Muscle layer of colon (tissue), 2 donors: ENCODE measurements around the gene DCUN1D5.

Experiments used
- H3K27ac ChIP-seq: one replicate; pipeline ENCODE4 v1.7.0; 2013; ENCODE audit warnings: low read depth, mild to moderate bottlenecking, low read length, moderate library complexity
- H3K27me3 ChIP-seq, 2 donors: one replicate each; pipeline ENCODE4 v1.7.0; 2013; ENCODE audit warnings: low read length in 2 of 2, mild to moderate bottlenecking in 2 of 2; ENCODE audit not compliant: insufficient read depth in 2 of 2, control insufficient read depth in 1 of 2
- H3K36me3 ChIP-seq: one replicate; pipeline ENCODE4 v1.7.0; 2013; ENCODE audit warnings: mild to moderate bottlenecking, low read length; ENCODE audit not compliant: insufficient read depth
- H3K4me1 ChIP-seq: one replicate; pipeline ENCODE4 v1.7.0; 2013; ENCODE audit warnings: mild to moderate bottlenecking, low read length; ENCODE audit not compliant: insufficient read depth
- H3K4me3 ChIP-seq, 2 donors: one replicate each; pipeline ENCODE4 v1.7.0; 2013; ENCODE audit warnings: low read length in 2 of 2, low read depth in 1 of 2, mild to moderate bottlenecking in 1 of 2, moderate library complexity in 1 of 2
- H3K9ac ChIP-seq: one replicate; pipeline ENCODE4 v1.7.0; 2013; ENCODE audit warnings: low read length
- H3K9me3 ChIP-seq: one replicate; pipeline ENCODE4 v1.7.0; 2013; ENCODE audit warnings: mild to moderate bottlenecking, low read length
- donor health status: abdominal sarcoma.
- donor health status: Adenocarcinoma of cecum.

Gene DCUN1D5

DNA sequence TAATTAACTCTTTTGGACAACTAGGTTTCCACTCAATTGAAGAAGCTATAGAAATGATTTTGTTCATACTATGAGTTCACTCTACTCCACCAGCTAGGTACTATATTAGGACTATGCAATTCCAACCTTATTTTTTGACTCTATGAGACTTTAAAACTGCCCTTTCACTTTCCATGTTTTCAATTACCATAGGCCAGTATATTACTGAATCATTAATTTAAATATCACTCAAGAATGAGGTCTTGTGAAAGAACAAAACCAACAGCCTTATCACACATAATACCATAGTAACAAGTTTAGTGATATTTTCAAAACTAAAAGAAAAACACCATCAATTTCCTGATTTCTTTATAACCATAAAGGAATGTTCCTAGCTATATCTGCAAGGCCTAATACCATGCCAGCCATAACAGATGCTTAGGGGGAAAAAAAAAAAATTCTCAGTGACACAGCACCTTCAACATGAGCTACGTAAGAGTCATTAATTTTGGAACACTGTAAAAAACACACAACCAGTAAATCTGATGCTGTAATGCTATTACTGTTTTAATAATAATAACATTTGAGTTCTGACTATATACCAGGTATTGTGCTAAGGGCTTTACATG lies 6.1 kb downstream of the DCUN1D5 start:
- Histone ChIP-seq H3K27me3 (no peaks in the 10 kb centered on the region), H3K27ac (no peak overlapping the region), H3K9ac (no peak overlapping the region), H3K36me3 (peaks cover 5% of the 10 kb centered on the region), H3K9me3 (no peaks in the 10 kb centered on the region), H3K4me1 (peaks cover 9% of the 10 kb centered on the region), H3K4me3 (no peak overlapping the region)

- H3K9me3 ChIP-seq = no peaks in the 10 kb centered on the region
- H3K4me3 ChIP-seq = no peak overlapping the region
- H3K4me1 ChIP-seq = no peaks in the 10 kb centered on the region
- no peak overlapping the region for H3K9ac ChIP-seq
- no peaks in the 10 kb centered on the region for H3K27me3 ChIP-seq
- peaks cover 30% of the 10 kb centered on the region for H3K36me3 ChIP-seq
- no peak overlapping the region for H3K27ac ChIP-seq
These were observed 12.1 kb downstream of the DCUN1D5 start for GRCh38 chr11:103079833-103080232.

GRCh38 chr11:103078710-103079109 lies 13.2 kb downstream of the DCUN1D5 start:
- Histone ChIP-seq H3K36me3 (peaks cover 36% of the 10 kb centered on the region), H3K27me3 (no peaks in the 10 kb centered on the region), H3K4me3 (no peak overlapping the region), H3K9me3 (no peaks in the 10 kb centered on the region), H3K4me1 (no peaks in the 10 kb centered on the region), H3K27ac (no peak overlapping the region), H3K9ac (no peak overlapping the region)

DNA sequence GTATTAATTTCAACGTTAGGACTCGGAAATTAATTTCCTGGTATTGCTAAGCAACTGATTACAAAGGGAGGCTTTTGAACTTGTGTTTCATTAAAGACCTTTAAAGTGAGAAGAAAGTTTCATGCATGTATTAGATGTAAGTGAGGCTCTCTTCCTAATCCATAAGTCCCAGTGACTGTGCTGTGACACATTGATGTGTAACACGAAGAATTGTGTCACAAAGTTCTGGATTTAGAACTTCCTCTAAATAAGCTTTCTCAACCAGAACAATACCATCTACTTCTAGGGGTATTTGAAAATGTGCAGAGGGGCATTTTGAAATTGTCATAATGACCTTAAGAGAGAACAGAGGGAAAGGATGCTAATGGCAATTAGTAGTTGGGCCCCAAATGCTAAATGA lies 14.4 kb downstream of the DCUN1D5 start:
- Histone ChIP-seq H3K27me3 (no peaks in the 10 kb centered on the region), H3K9ac (no peak overlapping the region), H3K27ac (no peak overlapping the region), H3K9me3 (no peaks in the 10 kb centered on the region), H3K36me3 (peaks cover 36% of the 10 kb centered on the region), H3K4me1 (no peaks in the 10 kb centered on the region), H3K4me3 (no peak overlapping the region)

DNA sequence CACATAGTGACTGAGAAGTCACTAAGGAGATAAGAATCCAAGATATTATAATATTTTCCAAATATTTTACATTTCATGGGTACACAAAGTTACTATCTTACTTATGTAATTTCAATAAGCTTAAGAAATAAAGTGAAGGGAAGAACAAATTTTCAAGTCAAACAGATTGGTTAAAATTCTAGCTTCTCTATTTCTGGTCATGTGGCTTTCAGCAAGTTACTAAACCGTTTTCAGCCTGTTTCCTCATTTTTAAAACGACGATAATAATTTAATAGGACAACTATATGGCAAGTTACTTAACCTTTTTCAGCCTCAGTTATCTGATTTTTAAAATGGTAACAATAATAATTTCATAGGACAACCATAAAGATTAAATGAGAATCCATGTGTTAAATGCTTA lies 15.6 kb downstream of the DCUN1D5 start:
- no peak overlapping the region for H3K4me3 ChIP-seq
- peaks cover 31% of the 10 kb centered on the region for H3K36me3 ChIP-seq
- no peaks in the 10 kb centered on the region for H3K9me3 ChIP-seq
- no peak overlapping the region for H3K9ac ChIP-seq
- H3K27ac ChIP-seq = no peak overlapping the region
- H3K27me3 ChIP-seq = no peaks in the 10 kb centered on the region
- H3K4me1 ChIP-seq = no peaks in the 10 kb centered on the region

DNA sequence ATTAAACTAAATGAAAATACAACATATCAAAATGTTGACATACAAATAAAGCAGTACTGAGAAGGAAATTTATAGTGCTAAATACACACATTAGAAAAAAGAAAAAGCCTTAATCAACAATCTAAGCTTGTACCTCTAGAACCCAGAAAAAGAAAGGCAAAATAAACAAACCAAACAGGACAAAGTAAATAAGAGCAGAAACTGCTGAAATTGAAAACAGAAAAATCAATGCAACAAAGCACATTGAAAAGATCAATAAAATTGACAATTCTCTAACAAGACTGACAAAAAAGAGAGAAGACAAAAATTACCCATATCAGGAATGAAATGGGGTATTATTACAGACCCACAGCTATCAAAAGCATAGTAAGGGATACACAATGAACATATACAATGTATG lies 21.0 kb downstream of the DCUN1D5 start:
- Histone ChIP-seq H3K27ac (no peak overlapping the region), H3K4me3 (no peak overlapping the region), H3K9me3 (no peaks in the 10 kb centered on the region), H3K36me3 (peaks cover 9% of the 10 kb centered on the region), H3K27me3 (no peaks in the 10 kb centered on the region), H3K9ac (no peak overlapping the region), H3K4me1 (no peaks in the 10 kb centered on the region)

DNA sequence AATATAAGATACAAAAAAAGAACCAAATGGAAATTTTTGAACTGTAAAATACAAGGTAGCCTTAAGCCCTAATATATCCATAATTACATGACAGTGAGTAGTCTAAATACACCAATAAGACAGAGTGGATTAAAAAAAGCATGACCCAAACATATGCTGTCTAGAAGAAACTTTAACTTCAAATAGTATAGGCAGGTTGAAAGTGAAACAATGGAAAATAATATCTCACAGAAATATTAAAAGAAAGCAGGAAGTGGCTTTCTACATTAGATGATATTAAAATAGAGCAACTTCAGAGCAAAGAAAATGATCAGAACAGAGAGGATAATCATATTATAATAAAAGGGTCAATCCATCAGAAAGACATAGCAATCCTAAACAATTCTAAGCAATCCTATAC lies 21.8 kb downstream of the DCUN1D5 start:
- Histone ChIP-seq H3K27me3 (no peaks in the 10 kb centered on the region), H3K27ac (no peak overlapping the region), H3K4me3 (no peak overlapping the region), H3K9me3 (no peaks in the 10 kb centered on the region), H3K36me3 (peaks cover 9% of the 10 kb centered on the region), H3K4me1 (no peaks in the 10 kb centered on the region), H3K9ac (no peak overlapping the region)

- Histone ChIP-seq H3K9ac (no peak overlapping the region), H3K4me3 (no peak overlapping the region), H3K27me3 (no peaks in the 10 kb centered on the region), H3K9me3 (no peaks in the 10 kb centered on the region), H3K27ac (no peak overlapping the region), H3K36me3 (peaks cover 2% of the 10 kb centered on the region), H3K4me1 (no peaks in the 10 kb centered on the region)
These were observed 22.6 kb downstream of the DCUN1D5 start for GRCh38 chr11:103069367-103069766.

DNA sequence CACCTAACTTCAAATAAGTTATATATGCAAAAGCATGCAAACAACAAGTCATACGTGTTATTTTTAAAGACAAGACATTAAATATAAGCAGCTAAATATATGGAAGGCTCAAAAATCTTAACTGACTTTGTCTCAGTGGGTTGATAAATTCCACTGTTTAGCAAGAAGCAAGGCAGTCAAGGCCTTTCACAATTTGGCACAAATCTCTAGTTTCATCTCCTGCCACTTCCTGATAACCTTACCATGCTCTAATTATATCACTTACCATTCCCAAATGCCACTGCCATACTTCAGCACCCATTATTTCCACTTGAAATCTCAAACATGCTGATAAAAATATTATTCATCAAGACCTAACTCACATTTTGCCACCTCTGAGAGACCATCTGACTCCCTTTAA lies 24.8 kb downstream of the DCUN1D5 start:
- Histone ChIP-seq H3K36me3 (peaks cover 11% of the 10 kb centered on the region), H3K27ac (no peak overlapping the region), H3K27me3 (no peaks in the 10 kb centered on the region), H3K4me1 (no peaks in the 10 kb centered on the region), H3K4me3 (no peak overlapping the region), H3K9ac (no peak overlapping the region), H3K9me3 (no peaks in the 10 kb centered on the region)

DNA sequence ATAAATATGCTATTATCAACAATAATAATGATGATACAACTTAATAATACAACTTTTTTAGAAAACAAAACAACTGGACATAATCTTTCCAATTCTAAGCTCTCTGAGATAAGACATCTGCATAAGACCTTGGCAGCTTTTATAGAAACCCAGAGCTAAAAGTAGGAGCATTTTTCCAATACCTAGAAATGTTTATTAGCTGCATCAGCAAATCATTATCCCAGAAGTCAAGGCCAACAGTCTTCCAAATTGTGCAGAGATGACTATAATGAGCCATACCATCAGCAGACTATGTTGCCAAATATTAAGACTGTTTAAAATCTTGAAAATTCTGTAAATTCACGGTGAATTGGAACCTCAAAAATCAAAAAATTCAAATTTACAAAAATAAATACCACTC lies 30.3 kb downstream of the DCUN1D5 start:
- Histone ChIP-seq H3K27ac (no peak overlapping the region), H3K9me3 (no peaks in the 10 kb centered on the region), H3K27me3 (no peaks in the 10 kb centered on the region), H3K9ac (no peak overlapping the region), H3K4me3 (no peak overlapping the region), H3K4me1 (no peaks in the 10 kb centered on the region), H3K36me3 (peaks cover 15% of the 10 kb centered on the region)

GRCh38 chr11:103055221-103055890 lies 36.6 kb downstream of the DCUN1D5 start:
- H3K9ac ChIP-seq = no peak overlapping the region
- no peaks in the 10 kb centered on the region for H3K27me3 ChIP-seq
- H3K27ac ChIP-seq = no peak overlapping the region
- no peaks in the 10 kb centered on the region for H3K9me3 ChIP-seq
- H3K4me1 ChIP-seq = no peaks in the 10 kb centered on the region
- H3K36me3 ChIP-seq = no peaks in the 10 kb centered on the region
- no peak overlapping the region for H3K4me3 ChIP-seq

DNA sequence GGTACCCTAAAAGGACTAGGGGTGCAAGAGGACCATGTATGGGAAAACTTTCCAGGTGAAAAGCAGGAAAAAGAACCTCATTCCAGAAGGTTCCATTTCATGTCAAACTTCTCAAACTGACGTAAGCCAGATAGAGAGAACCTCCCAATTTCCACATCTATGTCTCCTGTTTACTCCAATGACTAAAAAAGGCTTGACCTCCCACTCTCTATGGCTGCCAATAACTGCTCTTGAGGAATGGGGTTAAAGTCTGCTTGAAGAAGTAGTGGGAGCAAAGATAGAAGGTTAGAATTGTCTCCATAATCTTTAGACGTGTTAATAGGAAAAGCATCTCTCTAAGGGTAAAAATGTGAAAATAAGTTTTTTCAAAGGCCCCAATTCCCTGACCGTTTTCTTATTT lies 38.0 kb downstream of the DCUN1D5 start:
- no peaks in the 10 kb centered on the region for H3K9me3 ChIP-seq
- H3K27ac ChIP-seq = no peak overlapping the region
- H3K36me3 ChIP-seq = no peaks in the 10 kb centered on the region
- no peaks in the 10 kb centered on the region for H3K4me1 ChIP-seq
- no peaks in the 10 kb centered on the region for H3K27me3 ChIP-seq
- H3K4me3 ChIP-seq = no peak overlapping the region
- no peak overlapping the region for H3K9ac ChIP-seq
